Measurements from ENCODE around the gene ZSCAN23.

Gene ZSCAN23

GRCh38 chr6:28399350-28400121 lies 43.8 kb downstream of the ZSCAN23 start, which contains the start of gene ZSCAN12:
Gene ZSCAN12, minus strand, starts transcription at chr6:28399747. Its CDS starts 1,342 bp downstream, at chr6:28398405.
- peak; percentile 73 for DNase-seq
- peaks cover 6% of the 10 kb centered on the region for H3K36me3 ChIP-seq (replicated peaks)
- in situ Hi-C loops (cut with HindIII; ENCODE audit: low pct_ligation_motif_present, low sequenced_read_pairs): no loop called here
- H3K27ac ChIP-seq: peak within 1 kb of the TSS; percentile 43
- TF ChIP-seq CTCF (IDR thresholded peaks at IDR 0.05; ENCODE audit: low read depth, low read length, missing control alignments): peak; percentile 81
- no peaks in the 10 kb centered on the region for H3K27me3 ChIP-seq (replicated peaks)
- H3K4me3 ChIP-seq (ENCODE audit: low read depth, low read length): peak within 1 kb of the TSS; percentile 97

DNA sequence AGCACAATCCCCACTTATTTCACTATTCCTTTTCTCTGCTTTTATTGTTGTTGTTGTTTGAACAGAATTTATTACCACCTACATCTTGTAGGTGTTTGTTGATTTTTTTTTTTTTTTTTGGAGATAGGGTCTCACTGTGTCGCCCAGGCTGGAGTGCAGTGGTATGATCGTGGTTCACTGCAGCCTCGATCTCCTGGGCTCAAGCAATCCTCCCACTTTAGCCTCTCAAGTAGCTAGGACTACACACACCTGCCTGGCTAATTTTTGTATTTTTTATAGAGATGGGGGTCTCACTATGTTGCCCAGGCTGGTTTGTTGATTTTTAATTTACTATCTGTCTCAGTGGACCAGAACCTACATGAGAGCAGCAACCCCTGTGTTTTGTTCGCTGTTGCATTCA lies 47.4 kb downstream of the ZSCAN23 start:
- H3K36me3 ChIP-seq (replicated peaks): peaks cover 21% of the 10 kb centered on the region
- in situ Hi-C loops (cut with HindIII; ENCODE audit: low pct_ligation_motif_present, low sequenced_read_pairs): no loop called here
- DNase-seq: no peak
- H3K4me3 ChIP-seq (ENCODE audit: low read depth, low read length): no peak overlapping the region
- H3K27me3 ChIP-seq (replicated peaks): no peaks in the 10 kb centered on the region
- no peak for TF ChIP-seq CTCF (IDR thresholded peaks at IDR 0.05; ENCODE audit: low read depth, low read length, missing control alignments)
- no peak overlapping the region for H3K27ac ChIP-seq

DNA sequence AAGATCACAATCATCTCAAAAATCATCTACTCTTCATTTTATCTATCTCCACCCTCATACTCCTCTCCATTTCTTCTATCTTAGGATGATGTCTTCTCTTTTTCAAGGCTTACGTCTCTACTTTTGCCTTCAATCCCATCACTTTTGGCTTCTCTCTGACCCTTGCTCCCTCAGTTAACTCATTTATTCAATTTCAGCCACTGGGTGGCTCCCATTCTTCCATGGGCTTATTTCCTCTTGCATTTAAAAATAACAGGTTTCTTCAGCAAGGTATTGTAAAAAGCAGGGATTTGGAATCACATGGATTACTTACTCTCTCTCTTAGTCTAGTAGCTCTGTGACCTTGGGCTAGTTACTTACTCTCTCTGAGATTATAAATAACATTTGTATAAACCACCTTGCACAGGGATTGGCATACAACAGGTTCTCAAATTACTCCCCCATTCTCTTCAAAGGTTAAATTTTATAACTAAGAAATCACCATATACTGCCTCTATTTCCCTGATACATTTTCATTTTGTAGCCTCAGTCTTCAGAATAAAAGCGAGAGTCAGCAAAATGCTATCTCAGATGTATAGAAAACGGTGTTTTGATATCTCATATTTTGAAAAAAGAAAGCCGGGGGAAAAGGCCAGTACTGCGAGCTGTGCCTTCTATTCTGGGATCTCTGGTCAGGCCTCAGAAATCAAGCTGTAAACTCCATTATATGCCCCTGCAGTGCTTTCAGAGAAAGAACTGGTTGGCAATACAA lies 49.2 kb downstream of the ZSCAN23 start:
- Histone ChIP-seq H3K27me3 (replicated peaks) (no peaks in the 10 kb centered on the region), H3K27ac (no peak overlapping the region), H3K36me3 (replicated peaks) (peaks cover 38% of the 10 kb centered on the region), H3K4me3 (ENCODE audit: low read depth, low read length) (no peak overlapping the region)
- TF ChIP-seq CTCF (IDR thresholded peaks at IDR 0.05; ENCODE audit: low read depth, low read length, missing control alignments): peak; percentile 49
- peak; percentile 7 for DNase-seq
- in situ Hi-C loops (cut with HindIII; ENCODE audit: low pct_ligation_motif_present, low sequenced_read_pairs): no loop called here

DNA sequence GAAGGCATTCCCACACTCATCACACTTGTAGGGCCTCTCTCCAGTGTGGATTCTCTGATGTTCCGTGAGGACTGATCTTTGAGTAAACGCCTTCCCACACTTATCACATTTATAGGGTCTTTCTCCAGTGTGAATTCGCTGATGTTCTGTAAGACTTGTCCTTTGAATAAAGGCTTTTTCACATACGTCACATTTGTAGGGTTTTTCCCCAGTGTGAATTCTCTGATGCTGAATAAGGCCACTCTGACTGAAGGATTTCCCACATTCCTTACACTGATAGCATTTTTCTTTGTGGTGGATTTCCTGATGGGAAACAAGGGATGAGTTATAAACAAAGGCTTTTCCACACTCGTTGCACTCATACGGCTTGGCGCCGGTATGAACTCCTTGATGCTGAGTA lies 52.6 kb downstream of the ZSCAN23 start:
- Histone ChIP-seq H3K27ac (no peak overlapping the region), H3K36me3 (replicated peaks) (peaks cover 34% of the 10 kb centered on the region), H3K27me3 (replicated peaks) (no peaks in the 10 kb centered on the region), H3K4me3 (ENCODE audit: low read depth, low read length) (no peak overlapping the region)
- in situ Hi-C loops (cut with HindIII; ENCODE audit: low pct_ligation_motif_present, low sequenced_read_pairs): no loop called here
- no peak for TF ChIP-seq CTCF (IDR thresholded peaks at IDR 0.05; ENCODE audit: low read depth, low read length, missing control alignments)
- DNase-seq: no peak

GRCh38 chr6:28384143-28384533 lies 59.2 kb downstream of the ZSCAN23 start:
- no peak overlapping the region for H3K27ac ChIP-seq
- peaks cover 5% of the 10 kb centered on the region for H3K36me3 ChIP-seq (replicated peaks)
- no peak overlapping the region for H3K4me3 ChIP-seq (ENCODE audit: low read depth, low read length)
- no peak for DNase-seq
- H3K27me3 ChIP-seq (replicated peaks): no peaks in the 10 kb centered on the region
- TF ChIP-seq CTCF (IDR thresholded peaks at IDR 0.05; ENCODE audit: low read depth, low read length, missing control alignments): no peak
- in situ Hi-C loops (cut with HindIII; ENCODE audit: low pct_ligation_motif_present, low sequenced_read_pairs): no loop called here
